ENCODE data around the gene DNM3. TPM values are rescaled to one million over a fixed set of nuclear protein-coding genes. Genes with fewer than 3 reads are reported as not detected.

Gene DNM3
- polyA plus RNA-seq, 1 donor (not counting 4 experiments of a cell fraction or from before 2014, with no cell fraction given), result 2.0 TPM

DNA sequence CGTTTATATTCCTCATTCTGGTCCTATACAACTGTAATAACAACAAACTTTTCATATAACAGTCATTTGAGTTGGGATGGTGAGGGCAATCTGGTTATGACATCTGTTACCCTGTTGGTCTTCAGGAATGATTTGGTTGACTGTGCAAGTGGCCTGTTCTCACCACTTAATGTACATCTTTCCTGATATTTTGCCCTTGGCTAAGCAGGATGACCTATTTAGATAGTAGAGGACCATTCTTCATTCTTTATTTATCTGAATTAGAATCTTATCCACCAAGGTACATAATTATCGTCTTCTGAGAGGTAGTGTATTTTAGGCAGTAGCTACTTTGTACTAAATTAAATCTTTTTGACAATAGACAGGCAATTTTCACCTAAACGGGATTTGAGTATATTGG is 154.3 kb downstream of the DNM3 start:
- Histone ChIP-seq H2AFZ (ENCODE audit: control insufficient read depth, low read length) (no peak overlapping the region), H4K20me1 (ENCODE audit: control insufficient read depth, extremely low read depth, insufficient read depth, low read length) (no peaks in the 10 kb centered on the region), H3K27ac (ENCODE audit: control insufficient read depth, insufficient read depth, low read length) (no peak overlapping the region), H3K4me2 (ENCODE audit: control insufficient read depth, extremely low read depth, insufficient read depth, low read depth, low read length) (no peak overlapping the region), H3K9me1 (ENCODE audit: control insufficient read depth, extremely low read depth, insufficient read depth, low read length) (no peaks in the 10 kb centered on the region), H3K9ac (ENCODE audit: control insufficient read depth, extremely low read depth, insufficient read depth, low read length) (no peak overlapping the region), H3K27me3 (ENCODE audit: control insufficient read depth, extremely low read depth, insufficient read depth, low read length) (no peaks in the 10 kb centered on the region), H3K4me3 (ENCODE audit: control insufficient read depth in 2 of 3, extremely low read depth in 1 of 3, insufficient read depth in 2 of 3, low read depth in 1 of 3, low read length in 3 of 3) (no peak overlapping the region), H3K36me3 (ENCODE audit: control insufficient read depth in 2 of 2, extremely low read depth in 1 of 2, insufficient read depth in 2 of 2, low read length in 2 of 2) (no peaks in the 10 kb centered on the region), H3K9me3 (ENCODE audit: control insufficient read depth, low read depth, low read length) (no peaks in the 10 kb centered on the region), H3K79me2 (ENCODE audit: control insufficient read depth, insufficient read depth, low read length) (no peaks in the 10 kb centered on the region), H3K4me1 (ENCODE audit: control insufficient read depth, extremely low read depth, insufficient read depth, low read length) (peaks cover 13% of the 10 kb centered on the region)
- dilution Hi-C loops (cut with MboI; ENCODE audit: extremely low pct_ligation_motif_present, low sequenced_read_pairs), result loop anchor here (25.0 kb wide), 1 partner anchor 358 kb away; no protein-coding TSS in a partner anchor
- FAIRE-seq, result no peak
- TF ChIP-seq EZH2 (IDR thresholded peaks at IDR 0.05; ENCODE audit: low read length), result no peak
- TF ChIP-seq, protein P1, sequence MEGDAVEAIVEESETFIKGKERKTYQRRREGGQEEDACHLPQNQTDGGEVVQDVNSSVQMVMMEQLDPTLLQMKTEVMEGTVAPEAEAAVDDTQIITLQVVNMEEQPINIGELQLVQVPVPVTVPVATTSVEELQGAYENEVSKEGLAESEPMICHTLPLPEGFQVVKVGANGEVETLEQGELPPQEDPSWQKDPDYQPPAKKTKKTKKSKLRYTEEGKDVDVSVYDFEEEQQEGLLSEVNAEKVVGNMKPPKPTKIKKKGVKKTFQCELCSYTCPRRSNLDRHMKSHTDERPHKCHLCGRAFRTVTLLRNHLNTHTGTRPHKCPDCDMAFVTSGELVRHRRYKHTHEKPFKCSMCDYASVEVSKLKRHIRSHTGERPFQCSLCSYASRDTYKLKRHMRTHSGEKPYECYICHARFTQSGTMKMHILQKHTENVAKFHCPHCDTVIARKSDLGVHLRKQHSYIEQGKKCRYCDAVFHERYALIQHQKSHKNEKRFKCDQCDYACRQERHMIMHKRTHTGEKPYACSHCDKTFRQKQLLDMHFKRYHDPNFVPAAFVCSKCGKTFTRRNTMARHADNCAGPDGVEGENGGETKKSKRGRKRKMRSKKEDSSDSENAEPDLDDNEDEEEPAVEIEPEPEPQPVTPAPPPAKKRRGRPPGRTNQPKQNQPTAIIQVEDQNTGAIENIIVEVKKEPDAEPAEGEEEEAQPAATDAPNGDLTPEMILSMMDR (optimal IDR thresholded peaks at IDR 0.05 in 1 of 3, IDR thresholded peaks at IDR 0.05 in 1 of 3, conservative IDR thresholded peaks at IDR 0.05 in 1 of 3; ENCODE audit: extremely low read depth in 1 of 3, insufficient read depth in 2 of 3, low read length in 3 of 3), result no peak
- no peak for DNase-seq (ENCODE audit: low read depth, low spot score)

DNA sequence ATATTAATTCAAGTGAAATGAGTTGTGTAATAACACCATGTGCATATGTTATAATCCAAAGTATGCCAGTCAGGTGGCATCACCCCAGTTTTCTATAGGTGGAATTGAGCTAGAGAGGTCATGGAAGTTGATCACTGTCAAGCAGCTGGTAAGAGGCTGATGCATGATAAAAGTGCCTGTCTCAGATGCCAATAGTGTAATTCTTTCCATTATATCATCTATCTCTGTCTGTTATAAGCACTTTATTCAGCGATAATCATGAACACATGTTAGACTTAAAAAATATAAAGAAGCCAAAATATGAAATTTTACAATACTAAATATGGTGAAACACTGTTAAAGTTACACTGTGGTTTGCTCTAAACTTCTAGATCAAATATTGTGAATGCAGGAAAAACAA is 156.6 kb downstream of the DNM3 start:
- H3K36me3 ChIP-seq (ENCODE audit: control insufficient read depth in 2 of 2, extremely low read depth in 1 of 2, insufficient read depth in 2 of 2, low read length in 2 of 2), result no peaks in the 10 kb centered on the region
- no peaks in the 10 kb centered on the region for H3K79me2 ChIP-seq (ENCODE audit: control insufficient read depth, insufficient read depth, low read length)
- no peaks in the 10 kb centered on the region for H4K20me1 ChIP-seq (ENCODE audit: control insufficient read depth, extremely low read depth, insufficient read depth, low read length)
- no peak overlapping the region for H3K27ac ChIP-seq (ENCODE audit: control insufficient read depth, insufficient read depth, low read length)
- no peaks in the 10 kb centered on the region for H3K9me3 ChIP-seq (ENCODE audit: control insufficient read depth, low read depth, low read length)
- FAIRE-seq (no peak), DNase-seq (ENCODE audit: low read depth, low spot score) (no peak)
- no peak overlapping the region for H2AFZ ChIP-seq (ENCODE audit: control insufficient read depth, low read length)
- dilution Hi-C loops (cut with MboI; ENCODE audit: extremely low pct_ligation_motif_present, low sequenced_read_pairs), result loop anchor here (25.0 kb wide), 1 partner anchor 361 kb away; no protein-coding TSS in a partner anchor
- no peak overlapping the region for H3K4me3 ChIP-seq (ENCODE audit: control insufficient read depth in 2 of 3, extremely low read depth in 1 of 3, insufficient read depth in 2 of 3, low read depth in 1 of 3, low read length in 3 of 3)
- TF ChIP-seq EZH2 (IDR thresholded peaks at IDR 0.05; ENCODE audit: low read length), result no peak
- TF ChIP-seq, protein P1 (optimal IDR thresholded peaks at IDR 0.05 in 1 of 3, IDR thresholded peaks at IDR 0.05 in 1 of 3, conservative IDR thresholded peaks at IDR 0.05 in 1 of 3; ENCODE audit: extremely low read depth in 1 of 3, insufficient read depth in 2 of 3, low read length in 3 of 3), result no peak
- H3K9ac ChIP-seq (ENCODE audit: control insufficient read depth, extremely low read depth, insufficient read depth, low read length), result no peak overlapping the region
- no peaks in the 10 kb centered on the region for H3K9me1 ChIP-seq (ENCODE audit: control insufficient read depth, extremely low read depth, insufficient read depth, low read length)
- H3K4me1 ChIP-seq (ENCODE audit: control insufficient read depth, extremely low read depth, insufficient read depth, low read length), result peaks cover 13% of the 10 kb centered on the region
- no peak overlapping the region for H3K4me2 ChIP-seq (ENCODE audit: control insufficient read depth, extremely low read depth, insufficient read depth, low read depth, low read length)
- no peaks in the 10 kb centered on the region for H3K27me3 ChIP-seq (ENCODE audit: control insufficient read depth, extremely low read depth, insufficient read depth, low read length)
